BLaER1 treated with 17β-estradiol and CSF1 and Interleukin-3, amounts not matched to agents 10 nM and 100 nM (cell line): Measurements from ENCODE around the gene ASPHD1.

Experiments
- H3K27ac ChIP-seq, 11 experiments: shearing (Covaris generic); formaldehyde crosslinking; 2 replicates each; pipeline ENCODE4 v1.8.1; 2022
- H3K27me3 ChIP-seq, 11 experiments: shearing (Covaris generic); formaldehyde crosslinking; 2 replicates each; pipeline ENCODE4 v1.8.1; 2022
- H3K36me3 ChIP-seq, 11 experiments: shearing (Covaris generic); formaldehyde crosslinking; 2 replicates each; pipeline ENCODE4 v1.8.1; 2022
- H3K4me1 ChIP-seq, 10 experiments: shearing (Covaris generic); formaldehyde crosslinking; 2 replicates each; pipeline ENCODE4 v1.8.1; 2022
- H3K4me2 ChIP-seq, 11 experiments: shearing (Covaris generic); formaldehyde crosslinking; 2 replicates each; pipeline ENCODE4 v1.8.1; 2022
- H3K4me3 ChIP-seq, 10 experiments: shearing (Covaris generic); formaldehyde crosslinking; 2 replicates each; pipeline ENCODE4 v1.8.1; 2022
- H3K9ac ChIP-seq, 11 experiments: shearing (Covaris generic); formaldehyde crosslinking; 2 replicates each; pipeline ENCODE4 v1.8.1; 2022
- H3K9me3 ChIP-seq, 11 experiments: shearing (Covaris generic); formaldehyde crosslinking; replicated peaks in 1 of 11; 2 replicates each; pipeline ENCODE4 v1.8.1; 2022
- H4K20me1 ChIP-seq, 11 experiments: shearing (Covaris generic); formaldehyde crosslinking; 2 replicates each; pipeline ENCODE4 v1.8.1; 2022
- Cebpa-rat ChIP-seq, 11 experiments: shearing (Covaris generic); IDR thresholded peaks; 2 replicates each; pipeline ENCODE4 v1.8.1; 2022

The ASPHD1 gene

DNA sequence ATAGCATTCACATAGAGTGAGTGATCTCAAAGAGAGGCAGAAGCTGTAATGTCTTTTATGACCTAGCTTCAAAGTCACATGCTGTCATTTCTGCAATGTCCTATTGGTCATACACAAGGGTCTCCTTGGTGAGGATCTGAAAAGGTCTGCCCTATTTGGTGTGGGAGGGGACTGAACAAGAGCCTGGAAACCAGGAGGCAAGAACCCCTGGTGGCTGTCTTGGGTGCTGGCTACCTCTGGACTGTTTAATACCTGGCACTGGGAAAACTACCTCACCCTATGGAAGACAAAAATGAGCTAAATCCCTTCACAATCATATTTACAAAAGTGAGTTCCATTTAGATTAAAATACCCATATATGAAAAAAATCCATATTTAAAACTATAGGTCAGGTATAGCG, 16.7 kb downstream of the ASPHD1 start:
- Histone ChIP-seq H3K9ac (no peak overlapping the region), H3K4me2 (no peak overlapping the region), H3K4me3 (no peak overlapping the region), H3K4me1 (no peaks in the 10 kb centered on the region), H3K36me3 (peaks cover 73 to 95% (median 85%) of the 10 kb centered on the region in 11 experiments), H3K27me3 (no peaks in the 10 kb centered on the region), H3K9me3 (no peaks in the 10 kb centered on the region), H3K27ac (no peak overlapping the region), H4K20me1 (peaks cover 0 to 39% (median 20%) of the 10 kb centered on the region in 11 experiments; a peak in 13 of 22 replicates)
- no peak for TF ChIP-seq Cebpa-rat (IDR thresholded peaks at IDR 0.05)

DNA sequence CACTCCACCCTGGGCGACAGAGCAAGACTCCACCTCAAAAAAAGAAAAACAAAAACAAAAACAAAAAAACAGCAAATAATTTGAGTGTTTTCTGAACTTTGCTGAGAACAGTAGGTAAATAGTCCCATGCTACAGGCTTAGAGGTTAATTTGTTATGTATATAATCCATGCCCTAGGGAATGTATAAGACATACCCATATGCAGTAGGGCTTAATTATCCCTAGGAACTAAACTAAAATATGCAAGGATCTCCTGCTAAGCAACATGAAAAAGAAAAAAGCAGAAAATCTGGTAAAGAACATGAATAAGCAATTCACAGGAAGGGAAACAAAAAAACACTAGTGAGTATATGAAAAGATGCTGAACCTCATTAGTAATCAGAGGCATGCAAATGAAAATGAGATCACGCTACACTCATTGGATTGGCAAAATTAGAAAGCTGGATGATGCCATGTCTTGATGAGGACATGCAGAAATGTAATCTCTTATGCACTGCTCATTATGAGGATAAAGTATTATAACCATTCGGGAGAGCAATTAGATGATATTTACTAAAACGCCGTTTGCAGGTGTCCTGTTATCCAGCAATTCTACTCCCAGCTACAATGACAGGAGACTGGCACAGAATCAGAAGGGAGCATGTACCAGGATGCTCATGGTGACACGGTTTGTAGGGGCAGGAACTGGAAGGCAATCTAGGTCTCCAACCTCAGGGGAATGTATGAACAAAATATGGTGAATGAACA, 20.2 kb downstream of the ASPHD1 start:
- Histone ChIP-seq H3K9me3 (no peaks in the 10 kb centered on the region), H3K4me3 (no peak overlapping the region), H3K27ac (no peak overlapping the region), H3K4me2 (no peak overlapping the region), H3K27me3 (no peaks in the 10 kb centered on the region), H3K36me3 (peaks cover 69 to 85% (median 81%) of the 10 kb centered on the region in 11 experiments), H3K4me1 (peaks cover 10 to 19% (median 13%) of the 10 kb centered on the region in 10 experiments), H4K20me1 (peaks cover 9 to 69% (median 33%) of the 10 kb centered on the region in 11 experiments; a peak in 15 of 22 replicates), H3K9ac (no peak overlapping the region)
- TF ChIP-seq Cebpa-rat (IDR thresholded peaks at IDR 0.05) = no peak

- peaks cover 69 to 80% (median 78%) of the 10 kb centered on the region in 11 experiments for H3K36me3 ChIP-seq
- H3K4me3 ChIP-seq = no peak overlapping the region
- H3K4me2 ChIP-seq = no peak overlapping the region
- peaks cover 10 to 19% (median 13%) of the 10 kb centered on the region in 10 experiments for H3K4me1 ChIP-seq
- H3K9me3 ChIP-seq = no peaks in the 10 kb centered on the region
- H3K27me3 ChIP-seq = no peaks in the 10 kb centered on the region
- no peak for TF ChIP-seq Cebpa-rat (IDR thresholded peaks at IDR 0.05)
- 0 out of 22 replicates have a peak overlapping the region, but pooled peaks of 1 of the 11 experiments have one; percentile 29 for H3K9ac ChIP-seq
- H3K27ac ChIP-seq = no peak overlapping the region
- peaks cover 9 to 70% (median 33%) of the 10 kb centered on the region in 11 experiments; a peak in 15 of 22 replicates for H4K20me1 ChIP-seq
These were observed 20.7 kb downstream of the ASPHD1 start for GRCh38 chr16:29921034-29921385.

DNA sequence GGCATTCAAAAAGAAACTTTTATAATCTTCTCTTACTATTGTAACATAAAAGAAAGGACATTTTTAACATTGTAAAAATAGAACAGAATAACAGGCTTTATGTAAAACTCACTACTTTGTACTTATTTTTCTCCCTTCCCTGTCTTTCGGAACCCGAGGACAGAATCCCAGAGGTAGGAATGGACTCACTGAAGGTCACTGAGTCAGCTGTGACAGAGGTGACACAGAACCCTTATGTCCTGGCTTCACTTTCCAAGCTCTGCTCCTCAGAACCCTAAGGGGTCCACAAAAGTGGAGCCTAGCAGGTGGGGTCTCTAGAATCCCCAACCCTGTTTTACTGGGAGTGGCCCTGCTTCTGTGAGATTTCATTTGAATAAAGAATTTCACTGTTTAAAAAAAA, 22.0 kb downstream of the ASPHD1 start:
- TF ChIP-seq Cebpa-rat (IDR thresholded peaks at IDR 0.05) = no peak

GRCh38 chr16:29922986-29923501, 22.8 kb downstream of the ASPHD1 start:
- H3K36me3 ChIP-seq = peaks cover 54 to 61% (median 57%) of the 10 kb centered on the region in 11 experiments
- H4K20me1 ChIP-seq = peaks cover 9 to 55% (median 24%) of the 10 kb centered on the region in 11 experiments; a peak in 14 of 22 replicates
- no peak overlapping the region for H3K4me3 ChIP-seq
- H3K9ac ChIP-seq = peak overlapping the region in 4 of 11 experiments; percentile 4 to 43 (median 21); a peak in 3 of 22 replicates
- TF ChIP-seq Cebpa-rat (IDR thresholded peaks at IDR 0.05) = no peak
- H3K27ac ChIP-seq = no peak overlapping the region
- no peak overlapping the region for H3K4me2 ChIP-seq
- peaks cover 27 to 35% (median 30%) of the 10 kb centered on the region in 10 experiments for H3K4me1 ChIP-seq
- no peaks in the 10 kb centered on the region for H3K9me3 ChIP-seq
- H3K27me3 ChIP-seq = no peaks in the 10 kb centered on the region

More for the DNA sequence above, 22.0 kb downstream of the ASPHD1 start:
- peak overlapping the region in 3 of 11 experiments; percentile 4 to 43 (median 19); a peak in 4 of 22 replicates for H3K9ac ChIP-seq
- no peak overlapping the region for H3K4me2 ChIP-seq
- peaks cover 9 to 63% (median 24%) of the 10 kb centered on the region in 11 experiments; a peak in 14 of 22 replicates for H4K20me1 ChIP-seq
- no peak overlapping the region for H3K27ac ChIP-seq
- H3K4me3 ChIP-seq = no peak overlapping the region
- H3K27me3 ChIP-seq = no peaks in the 10 kb centered on the region
- peaks cover 20 to 28% (median 23%) of the 10 kb centered on the region in 10 experiments for H3K4me1 ChIP-seq
- peaks cover 60 to 68% (median 64%) of the 10 kb centered on the region in 11 experiments for H3K36me3 ChIP-seq
- no peaks in the 10 kb centered on the region for H3K9me3 ChIP-seq

DNA sequence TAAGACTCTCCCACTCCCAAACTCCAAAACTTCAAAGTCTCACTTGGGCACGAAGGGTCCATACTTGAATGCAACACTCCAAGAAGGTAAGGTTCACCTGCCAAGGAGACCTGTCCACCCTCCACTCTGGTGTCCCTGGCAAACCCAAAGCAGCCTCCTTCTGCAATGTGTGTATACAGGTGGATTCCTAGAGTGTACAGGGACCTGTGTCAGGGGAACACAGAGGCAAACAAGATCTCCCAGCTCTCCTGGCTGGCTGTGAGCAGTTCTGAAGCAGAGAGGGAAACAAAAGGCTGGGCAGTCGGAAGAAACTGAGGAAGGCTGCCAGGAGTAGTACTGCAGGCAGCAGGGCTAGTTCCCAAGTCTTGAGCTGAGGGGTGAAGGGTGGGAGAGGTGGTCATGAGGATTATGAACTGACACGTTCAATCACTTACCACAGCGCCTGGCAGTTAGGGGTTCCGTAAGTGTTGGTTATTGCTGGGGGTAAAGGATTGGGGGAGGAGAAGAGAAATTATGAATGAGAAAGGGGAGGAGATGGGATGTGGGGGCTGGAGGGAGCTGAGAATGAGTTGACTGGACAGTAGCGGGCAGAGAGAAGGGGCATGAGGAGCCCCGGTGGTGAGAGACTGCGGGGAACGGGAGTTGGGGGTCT, 24.9 kb downstream of the ASPHD1 start:
- peaks cover 9 to 53% (median 24%) of the 10 kb centered on the region in 11 experiments; a peak in 14 of 22 replicates for H4K20me1 ChIP-seq
- peak overlapping the region; percentile 89 to 100 (median 98) for H3K4me2 ChIP-seq
- H3K4me1 ChIP-seq = peaks cover 28 to 38% (median 33%) of the 10 kb centered on the region in 10 experiments
- peak overlapping the region; percentile 78 to 100 (median 96) for H3K4me3 ChIP-seq
- TF ChIP-seq Cebpa-rat (IDR thresholded peaks at IDR 0.05) = no peak
- peaks cover 33 to 41% (median 36%) of the 10 kb centered on the region in 11 experiments for H3K36me3 ChIP-seq
- H3K9me3 ChIP-seq = no peaks in the 10 kb centered on the region
- H3K9ac ChIP-seq = peak overlapping the region; percentile 79 to 92 (median 90)
- no peaks in the 10 kb centered on the region for H3K27me3 ChIP-seq
- peak overlapping the region; percentile 11 to 91 (median 84); a peak in 21 of 22 replicates for H3K27ac ChIP-seq

DNA sequence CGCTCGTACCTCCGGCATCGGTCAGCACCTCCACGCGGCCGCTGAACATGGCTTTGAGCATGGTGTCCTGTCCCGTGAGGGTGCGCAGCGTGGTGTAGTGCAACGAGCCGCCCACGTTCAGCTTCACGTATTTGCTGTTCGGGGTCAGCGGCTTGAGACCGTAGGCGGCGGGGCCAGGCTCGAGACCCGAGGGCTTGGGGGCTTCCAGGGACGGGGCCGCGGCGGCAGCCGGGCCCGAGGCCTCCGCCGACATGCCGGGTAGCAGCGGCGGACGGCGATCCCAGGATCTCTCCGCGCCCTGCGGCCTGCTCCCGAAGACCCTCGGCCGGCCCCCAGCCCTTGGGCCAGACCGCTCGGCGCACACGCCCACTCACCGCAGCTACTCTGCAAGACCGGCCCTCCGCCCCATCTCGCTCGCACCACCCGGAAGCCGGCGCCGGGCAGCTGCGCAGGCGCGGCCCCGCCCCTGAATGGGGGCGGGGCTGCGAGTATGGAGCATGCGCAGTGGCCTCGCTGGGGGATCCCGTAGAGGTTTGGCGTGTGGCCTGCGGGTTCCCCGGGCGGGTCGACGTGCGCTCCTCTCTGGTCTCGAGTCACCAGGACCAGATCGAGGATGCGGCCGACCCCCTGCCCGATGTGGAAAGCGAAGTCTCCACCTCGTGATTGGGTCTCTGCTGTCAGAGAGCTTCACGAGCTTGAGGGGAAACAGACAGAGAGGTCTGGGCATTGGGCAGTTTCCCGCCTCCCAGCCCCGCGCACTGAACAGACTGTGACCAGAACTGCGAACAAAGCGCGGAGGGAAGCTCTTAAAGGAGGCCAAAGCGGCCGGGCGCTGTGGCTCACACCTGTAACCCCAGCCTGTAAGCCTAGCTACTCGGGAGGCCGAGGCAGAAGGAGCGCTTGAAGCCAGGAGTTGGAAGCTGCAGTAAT, 25.8 kb downstream of the ASPHD1 start, which contains the start of gene KCTD13:
KCTD13 (minus strand) TSS at position 446 of the 930 bp plus-strand sequence; CDS start at position 253, 193 bp downstream.
- no peaks in the 10 kb centered on the region for H3K9me3 ChIP-seq
- peak within 1 kb of the TSS; percentile 89 to 100 (median 98) for H3K4me2 ChIP-seq
- peaks cover 9 to 44% (median 21%) of the 10 kb centered on the region in 11 experiments; a peak in 14 of 22 replicates for H4K20me1 ChIP-seq
- H3K9ac ChIP-seq = peak within 1 kb of the TSS; percentile 79 to 92 (median 90)
- peak within 1 kb of the TSS; percentile 11 to 91 (median 84); a peak in 21 of 22 replicates for H3K27ac ChIP-seq
- no peaks in the 10 kb centered on the region for H3K27me3 ChIP-seq
- H3K4me1 ChIP-seq = peaks cover 28 to 38% (median 33%) of the 10 kb centered on the region in 10 experiments
- no peak for TF ChIP-seq Cebpa-rat (IDR thresholded peaks at IDR 0.05)
- peaks cover 25 to 32% (median 28%) of the 10 kb centered on the region in 11 experiments for H3K36me3 ChIP-seq
- H3K4me3 ChIP-seq = peak within 1 kb of the TSS; percentile 78 to 100 (median 96)

DNA sequence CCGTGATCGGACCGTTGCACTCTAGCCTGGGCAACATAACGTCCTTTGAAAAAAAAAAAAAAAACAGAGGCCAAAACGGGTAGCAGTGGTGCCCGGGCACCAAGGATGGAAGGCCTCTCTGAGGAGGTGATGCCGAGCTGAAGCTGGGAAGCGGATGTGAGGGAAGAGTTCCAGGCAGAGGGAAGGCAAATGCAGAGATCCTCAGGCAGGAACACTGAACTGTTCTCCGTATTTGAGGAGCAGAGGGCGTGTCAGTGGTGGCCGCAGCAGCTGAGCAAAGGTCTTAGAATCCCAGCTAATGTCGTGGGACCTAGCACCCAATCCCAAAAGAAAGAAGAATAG, 26.4 kb downstream of the ASPHD1 start:
- Histone ChIP-seq H3K4me2 (peak overlapping the region; percentile 89 to 99 (median 97)), H3K9me3 (no peaks in the 10 kb centered on the region), H3K4me1 (peaks cover 28 to 38% (median 33%) of the 10 kb centered on the region in 10 experiments), H4K20me1 (peaks cover 8 to 38% (median 17%) of the 10 kb centered on the region in 11 experiments; a peak in 13 of 22 replicates), H3K36me3 (peaks cover 18 to 26% (median 22%) of the 10 kb centered on the region in 11 experiments), H3K4me3 (peak overlapping the region; percentile 78 to 100 (median 96)), H3K27ac (peak overlapping the region in 10 of 11 experiments; percentile 79 to 91 (median 84); a peak in 21 of 22 replicates), H3K27me3 (no peaks in the 10 kb centered on the region), H3K9ac (peak overlapping the region; percentile 79 to 92 (median 90))
- no peak for TF ChIP-seq Cebpa-rat (IDR thresholded peaks at IDR 0.05)
